Stimulated activated CD4-positive, alpha-beta T cell treated with anti-CD3 and anti-CD28 coated beads, Interleukin-2, amount 100 ng/mL, for 4 hours (primary cell): ENCODE measurements around the gene OASL.
A peak's percentile ranks its signal among the peaks of the same experiment; 100 is the strongest.

Experiments used
- DNase-seq: peaks from one replicate; pipeline ENCODE4 v3.0.0-alpha.2; 2020; ENCODE audit warnings: low read depth

The OASL gene

DNA sequence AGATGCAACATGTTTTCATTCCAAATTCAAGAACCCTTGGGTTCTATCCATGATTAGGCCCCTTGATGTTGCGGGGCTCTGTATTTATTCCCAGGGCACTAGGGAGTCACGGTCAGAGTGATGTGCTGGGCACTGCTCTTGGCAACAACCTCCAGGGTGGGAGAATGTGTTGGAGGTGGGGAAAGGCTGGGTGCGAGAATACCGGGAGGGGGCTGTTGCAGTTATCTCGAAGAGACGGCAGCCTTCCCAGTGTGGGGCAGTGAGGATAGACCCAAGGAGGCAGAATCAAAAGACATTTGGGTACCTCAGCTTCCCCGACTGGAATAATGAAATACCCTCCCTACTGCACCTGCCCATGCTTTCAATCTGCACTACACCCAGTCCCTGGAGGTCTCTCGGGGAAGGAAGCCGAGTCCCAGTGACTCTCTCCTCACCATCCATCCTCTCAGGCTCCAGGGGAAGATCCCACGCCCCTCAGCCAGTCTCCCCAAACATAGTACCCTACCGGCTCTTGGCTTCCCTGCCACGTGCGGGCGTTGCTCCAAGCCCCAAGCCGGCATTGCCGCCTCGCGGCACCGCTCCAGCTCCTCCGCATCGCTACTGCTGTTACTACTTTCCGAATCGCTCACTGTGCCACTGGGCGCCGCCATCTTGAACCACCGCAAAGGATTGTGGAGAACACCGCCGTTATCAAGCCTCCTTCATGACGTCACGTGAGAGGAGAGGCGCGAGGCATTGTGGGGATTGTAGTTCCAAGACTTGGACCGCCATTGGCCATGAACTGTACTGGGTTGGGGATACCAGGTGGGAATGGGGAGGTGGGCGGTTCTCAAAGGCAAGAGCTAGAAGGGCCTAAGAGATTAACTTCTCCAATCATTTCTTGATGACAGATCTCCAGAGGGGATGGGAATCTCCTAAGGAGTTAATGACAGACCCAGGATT is 22.9 kb downstream of the OASL start, which contains the start of gene C12orf43:
Gene C12orf43, minus strand, starts transcription at position 663 of the 942 bp plus-strand sequence. Its CDS starts 13 bp downstream, at position 650.
- DNase-seq: peak; percentile 86

- no peak for DNase-seq
These were observed 25.3 kb downstream of the OASL start for GRCh38 chr12:121013715-121014114.

DNA sequence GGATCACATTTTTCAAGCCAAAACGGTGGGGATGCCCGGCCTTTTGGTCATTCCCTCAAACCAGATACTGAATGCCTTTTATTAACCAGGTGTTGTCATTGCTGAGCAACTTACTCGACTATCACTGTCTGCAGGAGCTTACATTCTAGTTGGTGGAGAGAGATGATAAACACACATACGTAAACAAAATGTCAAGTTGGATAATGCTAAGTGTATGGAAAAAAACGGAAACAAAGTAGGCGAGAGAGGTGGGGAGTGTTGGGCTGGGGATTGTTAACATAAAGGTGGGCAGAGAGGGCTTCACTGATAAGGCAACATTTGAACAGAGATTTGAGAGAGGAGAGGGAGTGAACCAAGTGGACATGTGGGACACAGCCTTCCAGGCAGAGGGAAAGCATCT is 27.2 kb downstream of the OASL start:
- DNase-seq: no peak

- no peak for DNase-seq
These were observed 28.2 kb downstream of the OASL start for GRCh38 chr12:121010860-121011259.

DNA sequence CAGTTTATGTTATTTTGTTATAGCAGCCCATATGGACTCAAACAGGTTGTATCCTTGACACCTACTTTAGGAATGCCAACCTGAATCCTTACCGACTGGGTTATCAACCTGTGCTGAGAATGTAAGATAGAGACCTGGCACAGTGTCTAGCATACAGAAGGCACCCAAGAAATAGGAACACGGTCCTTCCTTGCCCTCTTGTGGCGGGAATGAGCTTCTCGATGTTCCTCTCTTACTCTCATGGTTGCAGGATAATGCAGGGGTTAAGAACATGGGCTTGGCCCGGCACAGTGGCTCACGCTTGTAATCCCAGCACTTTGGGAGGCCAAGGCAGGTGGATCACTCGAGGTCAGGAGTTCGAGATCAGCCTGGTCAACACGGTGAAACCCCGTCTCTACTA is 29.3 kb downstream of the OASL start:
- no peak for DNase-seq

DNA sequence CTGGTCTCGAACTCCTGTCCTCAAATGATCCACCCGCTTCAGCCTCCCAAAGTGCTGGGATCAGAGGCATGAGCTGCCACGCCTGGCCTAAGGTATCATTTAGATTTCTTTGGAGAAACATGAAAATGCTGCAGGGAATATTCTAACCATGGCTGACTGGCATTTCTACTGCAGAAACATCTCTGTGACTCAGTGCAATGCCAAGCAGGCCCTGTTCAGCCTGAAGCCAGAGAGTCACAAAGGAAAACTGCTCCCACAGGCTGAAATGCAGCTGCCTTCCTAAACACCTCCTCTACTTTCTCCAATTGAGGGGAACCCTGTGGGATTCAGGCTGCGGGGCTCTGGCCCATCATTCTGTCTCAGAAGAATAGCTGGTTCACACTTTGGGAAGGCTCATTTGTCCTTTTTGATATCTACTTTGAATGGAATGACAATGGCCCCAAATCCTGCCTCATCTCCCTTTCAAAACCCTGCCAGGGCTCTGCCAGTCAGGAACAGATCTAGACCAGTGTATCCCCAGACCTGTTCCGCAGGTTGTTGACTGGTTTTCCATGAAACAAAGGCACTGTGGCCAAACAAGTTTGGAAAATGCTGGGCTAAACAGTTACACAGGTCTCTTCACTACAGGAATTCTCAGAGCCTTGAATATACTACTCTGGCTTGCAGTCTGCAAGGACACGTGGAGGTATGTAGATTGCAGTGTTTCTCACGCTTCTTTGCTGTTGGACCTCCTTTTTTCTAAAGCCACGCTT is 30.5 kb downstream of the OASL start:
- no peak for DNase-seq

GRCh38 chr12:121005346-121005815 is 33.7 kb downstream of the OASL start:
- DNase-seq: no peak

GRCh38 chr12:121004253-121004815 is 34.7 kb downstream of the OASL start:
- DNase-seq: no peak

DNA sequence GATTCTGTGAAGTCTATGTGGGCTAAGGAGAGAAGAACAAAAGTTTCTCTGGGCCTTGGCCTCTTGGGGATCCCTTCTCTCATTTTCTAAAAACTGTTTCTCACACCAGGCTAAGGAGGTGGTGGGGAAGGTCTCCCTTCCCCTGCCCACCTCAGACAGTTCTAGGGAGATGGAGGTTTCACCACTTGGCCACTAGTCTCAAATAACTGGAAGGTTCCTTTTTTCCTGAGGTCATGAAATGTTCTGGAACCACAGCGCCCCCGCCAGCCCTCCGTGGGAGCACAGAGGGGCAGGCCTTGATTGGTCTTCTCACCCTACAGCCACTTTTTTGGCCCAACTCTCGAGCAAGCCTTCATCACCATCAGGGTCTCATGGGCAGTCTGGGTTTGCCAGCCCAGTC is 35.4 kb downstream of the OASL start:
- no peak for DNase-seq

- no peak for DNase-seq
These were observed 37.1 kb downstream of the OASL start for GRCh38 chr12:121001841-121002483.

DNA sequence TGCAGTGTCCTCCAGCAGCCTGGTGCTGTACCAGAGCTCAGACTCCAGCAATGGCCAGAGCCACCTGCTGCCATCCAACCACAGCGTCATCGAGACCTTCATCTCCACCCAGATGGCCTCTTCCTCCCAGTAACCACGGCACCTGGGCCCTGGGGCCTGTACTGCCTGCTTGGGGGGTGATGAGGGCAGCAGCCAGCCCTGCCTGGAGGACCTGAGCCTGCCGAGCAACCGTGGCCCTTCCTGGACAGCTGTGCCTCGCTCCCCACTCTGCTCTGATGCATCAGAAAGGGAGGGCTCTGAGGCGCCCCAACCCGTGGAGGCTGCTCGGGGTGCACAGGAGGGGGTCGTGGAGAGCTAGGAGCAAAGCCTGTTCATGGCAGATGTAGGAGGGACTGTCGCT is 38.0 kb downstream of the OASL start:
- DNase-seq: no peak

DNA sequence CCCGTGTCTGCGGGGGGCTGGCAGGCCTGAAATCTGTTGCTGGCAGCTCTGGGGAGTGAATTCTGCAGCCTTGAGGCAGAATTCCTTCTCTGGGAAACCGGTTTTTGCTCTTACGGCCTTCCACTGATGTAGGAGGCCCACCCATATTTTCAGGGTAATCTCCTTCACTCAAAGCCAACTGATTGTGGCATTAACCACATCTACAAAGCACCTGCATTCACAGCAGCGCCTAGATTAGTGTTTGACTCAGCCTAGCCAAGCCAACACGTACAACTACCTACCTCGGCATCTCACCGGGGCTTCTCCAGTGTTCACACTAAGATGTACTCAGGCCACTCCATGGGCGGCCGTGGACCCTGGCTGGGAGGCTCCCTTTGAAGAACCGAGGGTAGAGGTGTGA is 38.5 kb downstream of the OASL start:
- DNase-seq: no peak

- no peak for DNase-seq
These were observed 39.6 kb downstream of the OASL start for GRCh38 chr12:120999191-121000120.

- no peak for DNase-seq
These were observed 40.6 kb downstream of the OASL start for GRCh38 chr12:120998435-120998834.

DNA sequence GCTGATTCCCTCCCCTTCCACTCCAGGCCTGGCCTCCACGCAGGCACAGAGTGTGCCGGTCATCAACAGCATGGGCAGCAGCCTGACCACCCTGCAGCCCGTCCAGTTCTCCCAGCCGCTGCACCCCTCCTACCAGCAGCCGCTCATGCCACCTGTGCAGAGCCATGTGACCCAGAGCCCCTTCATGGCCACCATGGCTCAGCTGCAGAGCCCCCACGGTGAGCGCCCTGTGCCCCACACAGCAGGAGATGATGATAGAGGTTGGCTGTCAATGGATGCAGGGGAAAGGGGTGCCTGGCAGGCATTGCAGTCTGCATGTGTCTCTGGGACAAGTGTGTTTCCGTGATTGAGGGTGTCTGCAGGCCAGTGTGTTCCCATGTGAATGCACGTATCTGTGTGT is 41.6 kb downstream of the OASL start:
- no peak for DNase-seq

DNA sequence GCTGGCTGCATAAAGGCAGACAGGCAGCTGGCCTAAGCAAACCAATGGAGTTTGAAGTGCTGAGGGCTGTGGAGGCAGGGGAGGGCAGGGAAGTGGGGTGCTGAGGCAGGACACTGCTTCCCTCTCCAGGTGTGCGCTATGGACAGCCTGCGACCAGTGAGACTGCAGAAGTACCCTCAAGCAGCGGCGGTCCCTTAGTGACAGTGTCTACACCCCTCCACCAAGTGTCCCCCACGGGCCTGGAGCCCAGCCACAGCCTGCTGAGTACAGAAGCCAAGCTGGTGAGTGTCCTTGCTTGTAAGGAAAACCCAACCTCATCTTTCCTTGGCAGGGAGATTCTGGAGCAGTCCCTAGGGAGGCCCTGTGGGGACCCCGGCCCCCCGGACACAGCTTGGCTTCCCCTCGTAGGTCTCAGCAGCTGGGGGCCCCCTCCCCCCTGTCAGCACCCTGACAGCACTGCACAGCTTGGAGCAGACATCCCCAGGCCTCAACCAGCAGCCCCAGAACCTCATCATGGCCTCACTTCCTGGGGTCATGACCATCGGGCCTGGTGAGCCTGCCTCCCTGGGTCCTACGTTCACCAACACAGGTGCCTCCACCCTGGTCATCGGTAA is 42.8 kb downstream of the OASL start:
- no peak for DNase-seq

GRCh38 chr12:120994589-120995337 is 44.3 kb downstream of the OASL start:
- no peak for DNase-seq

- no peak for DNase-seq
These were observed 45.0 kb downstream of the OASL start for GRCh38 chr12:120994059-120994458.

DNA sequence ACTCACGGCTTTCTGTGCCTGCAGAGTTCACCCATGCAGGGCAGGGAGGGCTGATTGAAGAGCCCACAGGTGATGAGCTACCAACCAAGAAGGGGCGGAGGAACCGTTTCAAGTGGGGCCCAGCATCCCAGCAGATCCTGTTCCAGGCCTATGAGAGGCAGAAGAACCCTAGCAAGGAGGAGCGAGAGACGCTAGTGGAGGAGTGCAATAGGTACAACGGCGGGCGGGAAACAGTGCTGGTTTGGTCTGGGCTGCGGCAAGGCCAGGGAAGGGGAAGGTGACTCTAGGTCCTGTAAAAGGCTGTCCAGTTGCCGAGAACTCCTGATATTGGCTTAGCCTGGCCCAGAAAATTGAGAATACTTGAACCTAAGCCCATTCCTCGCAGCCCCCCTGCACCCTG is 45.5 kb downstream of the OASL start:
- DNase-seq: no peak

GRCh38 chr12:120992989-120993388 is 46.1 kb downstream of the OASL start:
- DNase-seq: no peak
